ENCODE results near the gene LAMC1. TPM values are rescaled to one million over a fixed set of nuclear protein-coding genes. Genes with fewer than 3 reads are reported as not detected.

The LAMC1 gene
- total and polyA plus RNA-seq, 10 of the 15 experiments (the other 5 are each of a cell fraction or from before 2014, with no cell fraction given), result 4.6 to 51.4 (median 25.6) TPM

GRCh38 chr1:183106746-183107145 lies 83.5 kb downstream of the LAMC1 start:
- intact Hi-C loops (cut with micrococcal nuclease; ENCODE audit: unreplicated experiment), result no loop called here

More at GRCh38 chr1:183106746-183107145, 83.5 kb downstream of the LAMC1 start:
- no peaks in the 10 kb centered on the region for H3K79me2 ChIP-seq (ENCODE audit: control insufficient read depth, insufficient read depth, low read length)
- ChIA-PET RAD21 (ENCODE audit: unreplicated experiment) (interaction anchor here (1.5 kb wide), 1 partner anchor 35 kb away, joined by 4 read pairs; no protein-coding TSS in a partner anchor), POLR2A (no interaction called here), CTCF (interaction anchor here (1.1 kb wide), 1 partner anchor 144 kb away, joined by 3 read pairs; no protein-coding TSS in a partner anchor), SMC1A (ENCODE audit: uncharacterized antibody, unreplicated experiment) (interaction anchor here (1.1 to 2.5 kb wide), 3 partner anchors 12 to 85 kb away, joined by 3 to 13 read pairs (median 13); no protein-coding TSS in a partner anchor)
- FAIRE-seq (no peak), DNase-seq (ENCODE audit: low read depth, low spot score) (no peak), ATAC-seq (no peak)
- no peaks in the 10 kb centered on the region for H3K9me3 ChIP-seq (replicated peaks; ENCODE audit: control insufficient read depth, insufficient read depth, low read length)
- H3K4me2 ChIP-seq (ENCODE audit: control insufficient read depth, insufficient read depth), result no peak overlapping the region
- H2AFZ ChIP-seq (ENCODE audit: control insufficient read depth, low read depth, low read length), result no peak overlapping the region
- no peak overlapping the region for H3K9ac ChIP-seq (ENCODE audit: control insufficient read depth, insufficient read depth, low read length)
- peaks cover 7% of the 10 kb centered on the region; the same call in 1 of the 2 replicates for H3K4me1 ChIP-seq (ENCODE audit: control insufficient read depth, insufficient read depth, low read length)
- in situ Hi-C loops (cut with MboI), result no loop called here
- H4K20me1 ChIP-seq (ENCODE audit: control insufficient read depth, insufficient read depth), result no peaks in the 10 kb centered on the region
- no peak overlapping the region for H3K27ac ChIP-seq (ENCODE audit: control insufficient read depth, insufficient read depth)
- TF ChIP-seq ZNF622 (IDR thresholded peaks at IDR 0.05) (no peak), CBX5 (IDR thresholded peaks at IDR 0.05; ENCODE audit: low read depth) (no peak), USF2 (IDR thresholded peaks at IDR 0.05; ENCODE audit: borderline replicate concordance, low read depth, low read length) (no peak), DPF2 (IDR thresholded peaks at IDR 0.05) (no peak), HDAC6 (IDR thresholded peaks at IDR 0.05; ENCODE audit: unreplicated experiment) (no peak), JUNB (IDR thresholded peaks at IDR 0.05) (no peak), STAT3 (IDR thresholded peaks at IDR 0.05; ENCODE audit: low read depth, low read length) (no peak), TCF7 (IDR thresholded peaks at IDR 0.05; ENCODE audit: borderline replicate concordance) (no peak), BCL11A (IDR thresholded peaks at IDR 0.05; ENCODE audit: low read depth, low read length) (no peak), TBL1XR1 (IDR thresholded peaks at IDR 0.05; ENCODE audit: low read depth, low read length) (no peak), STAT1 (conservative IDR thresholded peaks at IDR 0.05) (no peak), CREB1 (IDR thresholded peaks at IDR 0.05; ENCODE audit: low read depth) (no peak)
- BruUV-seq (replicated peaks), result no TSS peak
- H3K4me3 ChIP-seq, result no peak overlapping the region
- 82% methylated on average over 2 of the region's 2 CpGs for WGBS (ENCODE audit: insufficient coverage, insufficient replicate concordance, low lambda C conversion rate, missing lambda C conversion rate)
- H3K36me3 ChIP-seq (ENCODE audit: control insufficient read depth in 2 of 2, insufficient read depth in 2 of 2, low read length in 1 of 2), result peaks cover 5 to 6% of the 10 kb centered on the region in 2 experiments; a peak in 3 of 4 replicates
- H3K27me3 ChIP-seq (replicated peaks in 1 of 2; ENCODE audit: control insufficient read depth in 2 of 2, insufficient read depth in 2 of 2, low read length in 1 of 2), result no peaks in the 10 kb centered on the region
